HCT116 (cell line): ENCODE data around the gene MZT2B.
"Not testable (repeated sequence)": the region's sequence is repeated elsewhere in the genome, so short reads cannot be mapped to it uniquely, and the experiment has no call there.

Source experiments
- CEBPB ChIP-seq: IDR thresholded peaks from 2 replicates; pipeline ENCODE4 v1.6.1; 2012; ENCODE audit warnings: low read depth
- EGR1 ChIP-seq: IDR thresholded peaks from 2 replicates; pipeline ENCODE4 v1.6.1; 2012; ENCODE audit warnings: low read depth
- EZH2 ChIP-seq: fragments of 200-600 bp; sonication (generic); IDR thresholded peaks from 2 replicates; pipeline ENCODE4 v1.6.1; 2017; ENCODE audit warnings: antibody characterized with exemption, mixed run types
- JUND ChIP-seq: IDR thresholded peaks from 2 replicates; pipeline ENCODE4 v1.6.1; 2012
- POLR2A ChIP-seq: IDR thresholded peaks from 2 replicates; pipeline ENCODE4 v1.7.0; 2011; ENCODE audit warnings: borderline replicate concordance; ENCODE audit not compliant: insufficient read depth, insufficient read length; ENCODE audit errors: extremely low read depth
- POLR2AphosphoS5 ChIP-seq: IDR thresholded peaks from 2 replicates; pipeline ENCODE4 v1.6.1; 2011; ENCODE audit warnings: mild to moderate bottlenecking, low read depth, low read length, moderate library complexity
- RAD21 ChIP-seq: IDR thresholded peaks from 2 replicates; pipeline ENCODE4 v1.6.1; 2012; ENCODE audit warnings: low read depth, mild to moderate bottlenecking
- TCF7L2 ChIP-seq: IDR thresholded peaks from 2 replicates; pipeline ENCODE4 v1.7.0; 2011; ENCODE audit warnings: borderline replicate concordance, inconsistent platforms; ENCODE audit not compliant: insufficient read depth, insufficient read length; ENCODE audit errors: extremely low read depth
- YY1 ChIP-seq: IDR thresholded peaks from 2 replicates; pipeline ENCODE4 v1.6.1; 2011; ENCODE audit warnings: low read length, low read depth, moderate library complexity, mild to moderate bottlenecking; ENCODE audit not compliant: insufficient replicate concordance; ENCODE audit errors: extremely low read depth
- ZFX ChIP-seq: fragments of 450-650 bp; IDR thresholded peaks from 2 replicates; pipeline ENCODE4 v1.6.1; 2017
- ZNF274 ChIP-seq: fragments of 200-500 bp; sonication (Bioruptor generic); IDR thresholded peaks from 2 replicates; pipeline ENCODE4 v1.6.1; 2014; ENCODE audit warnings: mild to moderate bottlenecking, low read depth, low read length, inconsistent platforms
- TF ChIP-seq, protein P1 (sequence below), 3 experiments: fragments of 200-600 bp in 1 of 3; sonication (generic) in 1 of 3; IDR thresholded peaks in 2 of 3; conservative IDR thresholded peaks in 1 of 3; 2 replicates each; pipeline ENCODE4 v1.5.1; 2012 to 2017; ENCODE audit warnings: low read depth in 2 of 3, low read length in 2 of 3, antibody characterized with exemption in 1 of 3, borderline replicate concordance in 1 of 3, control low read depth in 1 of 3, mild to moderate bottlenecking in 1 of 3, mixed read lengths in 1 of 3, mixed run types in 1 of 3, moderate library complexity in 1 of 3; ENCODE audit not compliant: insufficient read depth in 1 of 3
- TF ChIP-seq, protein P2 (sequence below): IDR thresholded peaks from 2 replicates; pipeline ENCODE4 v1.6.1; 2012
- TF ChIP-seq, protein P3 (sequence below): IDR thresholded peaks from 2 replicates; pipeline ENCODE4 v1.6.1; 2012

DNA sequence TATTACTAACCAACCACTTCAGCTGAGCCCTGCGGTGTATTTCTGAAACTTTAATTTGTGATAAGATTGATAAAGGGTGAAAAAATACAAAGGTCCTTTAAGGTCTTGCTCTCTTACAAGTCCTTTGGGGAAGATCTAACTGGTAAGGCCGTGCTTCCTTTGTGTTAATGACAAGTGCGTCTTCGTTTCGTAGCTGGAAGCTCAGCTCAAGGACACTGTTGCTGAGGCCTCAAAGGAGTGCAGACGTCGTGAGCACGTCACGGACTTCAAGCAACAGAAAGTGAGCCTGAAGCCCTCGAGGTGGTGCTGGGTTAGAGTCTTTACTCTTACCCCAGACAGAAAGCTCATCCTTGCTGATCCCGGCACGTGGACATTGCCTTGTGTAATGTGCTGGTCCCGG, 25.0 kb downstream of the MZT2B start:
- TF ChIP-seq RAD21, ZNF274, YY1, TCF7L2, POLR2A, CEBPB, POLR2AphosphoS5, EGR1, JUND, ZFX, EZH2: not testable (repeated sequence)
- TF ChIP-seq, protein P1, sequence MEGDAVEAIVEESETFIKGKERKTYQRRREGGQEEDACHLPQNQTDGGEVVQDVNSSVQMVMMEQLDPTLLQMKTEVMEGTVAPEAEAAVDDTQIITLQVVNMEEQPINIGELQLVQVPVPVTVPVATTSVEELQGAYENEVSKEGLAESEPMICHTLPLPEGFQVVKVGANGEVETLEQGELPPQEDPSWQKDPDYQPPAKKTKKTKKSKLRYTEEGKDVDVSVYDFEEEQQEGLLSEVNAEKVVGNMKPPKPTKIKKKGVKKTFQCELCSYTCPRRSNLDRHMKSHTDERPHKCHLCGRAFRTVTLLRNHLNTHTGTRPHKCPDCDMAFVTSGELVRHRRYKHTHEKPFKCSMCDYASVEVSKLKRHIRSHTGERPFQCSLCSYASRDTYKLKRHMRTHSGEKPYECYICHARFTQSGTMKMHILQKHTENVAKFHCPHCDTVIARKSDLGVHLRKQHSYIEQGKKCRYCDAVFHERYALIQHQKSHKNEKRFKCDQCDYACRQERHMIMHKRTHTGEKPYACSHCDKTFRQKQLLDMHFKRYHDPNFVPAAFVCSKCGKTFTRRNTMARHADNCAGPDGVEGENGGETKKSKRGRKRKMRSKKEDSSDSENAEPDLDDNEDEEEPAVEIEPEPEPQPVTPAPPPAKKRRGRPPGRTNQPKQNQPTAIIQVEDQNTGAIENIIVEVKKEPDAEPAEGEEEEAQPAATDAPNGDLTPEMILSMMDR (IDR thresholded peaks at IDR 0.05 in 2 of 3, conservative IDR thresholded peaks at IDR 0.05 in 1 of 3; ENCODE audit: borderline replicate concordance in 1 of 3, insufficient read depth in 1 of 3, low read depth in 2 of 3, low read length in 2 of 3) = not testable (repeated sequence)
- TF ChIP-seq, protein P2, sequence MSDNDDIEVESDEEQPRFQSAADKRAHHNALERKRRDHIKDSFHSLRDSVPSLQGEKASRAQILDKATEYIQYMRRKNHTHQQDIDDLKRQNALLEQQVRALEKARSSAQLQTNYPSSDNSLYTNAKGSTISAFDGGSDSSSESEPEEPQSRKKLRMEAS = not testable (repeated sequence)
- TF ChIP-seq, protein P3, sequence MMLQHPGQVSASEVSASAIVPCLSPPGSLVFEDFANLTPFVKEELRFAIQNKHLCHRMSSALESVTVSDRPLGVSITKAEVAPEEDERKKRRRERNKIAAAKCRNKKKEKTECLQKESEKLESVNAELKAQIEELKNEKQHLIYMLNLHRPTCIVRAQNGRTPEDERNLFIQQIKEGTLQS = not testable (repeated sequence)
